GM08714 (cell line): ENCODE results near the gene GYPB.
"Not testable (repeated sequence)": the region's sequence is repeated elsewhere in the genome, so short reads cannot be mapped to it uniquely, and the experiment has no call there.

ENCODE experiments used
- H3K4me3 ChIP-seq: fragments of 200-500 bp; sonication (Bioruptor generic); 2 replicates; pipeline ENCODE4 v1.5.1; 2014; ENCODE audit warnings: mild to moderate bottlenecking, low read length, inconsistent platforms
- ZNF274 ChIP-seq: IDR thresholded peaks from 2 replicates; pipeline ENCODE4 v1.6.1; 2012; ENCODE audit warnings: mild to moderate bottlenecking, low read depth, low read length

GYPB gene

DNA sequence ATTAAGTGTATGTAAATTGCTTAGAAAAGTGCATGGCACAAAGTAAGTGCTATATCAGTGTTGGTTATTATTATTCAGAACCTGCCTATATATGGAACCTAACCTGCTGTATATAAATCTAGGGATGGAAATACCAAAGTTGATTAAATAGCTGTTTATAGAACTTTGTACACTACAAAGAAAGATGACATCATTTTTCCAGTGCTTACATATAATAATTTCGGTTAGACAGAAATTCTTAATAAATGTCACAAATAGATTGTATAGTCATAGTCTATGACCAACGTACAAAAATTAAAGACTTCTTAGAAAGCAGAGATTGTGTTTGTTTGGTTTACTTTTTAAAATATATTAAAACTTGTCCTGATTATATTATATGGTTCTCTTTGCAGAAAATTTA, 4.4 kb downstream of the GYPB start:
- H3K4me3 ChIP-seq: no peak overlapping the region
- no peak for TF ChIP-seq ZNF274

DNA sequence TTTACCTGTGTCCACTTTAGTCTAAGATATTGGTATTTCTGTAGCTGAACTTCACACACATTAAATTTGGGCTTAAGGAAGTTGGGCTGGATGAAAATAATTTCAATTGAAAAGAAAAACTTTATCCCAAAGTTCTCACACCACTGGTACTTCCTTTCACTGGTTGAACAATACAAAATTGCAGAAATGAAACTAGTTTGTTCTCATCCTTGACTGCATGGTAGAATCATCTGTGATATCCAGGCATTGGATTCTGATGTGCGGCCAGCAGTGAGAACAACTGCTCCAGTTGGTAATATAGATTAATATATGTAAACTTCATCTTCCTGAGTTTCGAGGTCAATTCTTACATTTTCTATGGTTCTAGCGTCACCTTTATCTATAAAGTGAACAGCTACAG, 10.6 kb downstream of the GYPB start:
- not testable (repeated sequence) for H3K4me3 ChIP-seq

DNA sequence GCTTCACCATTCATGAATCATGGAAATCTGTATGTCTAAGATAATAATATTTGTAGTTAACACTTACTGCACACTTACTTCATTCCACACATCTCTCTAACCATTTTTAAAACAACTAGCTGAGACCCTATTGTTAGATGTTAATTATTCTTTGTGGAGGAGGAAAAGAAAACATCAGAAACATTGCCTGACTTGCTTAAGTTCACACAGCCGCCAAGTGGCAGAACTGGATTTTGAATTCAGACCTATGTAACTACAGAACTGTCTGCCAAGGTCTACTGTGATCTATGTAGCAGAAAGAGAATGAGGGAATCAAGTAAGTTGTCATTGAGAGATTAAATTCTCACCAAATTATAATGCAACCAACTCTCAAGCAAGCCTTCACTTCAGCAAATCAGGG, 11.2 kb downstream of the GYPB start:
- H3K4me3 ChIP-seq: not testable (repeated sequence)

DNA sequence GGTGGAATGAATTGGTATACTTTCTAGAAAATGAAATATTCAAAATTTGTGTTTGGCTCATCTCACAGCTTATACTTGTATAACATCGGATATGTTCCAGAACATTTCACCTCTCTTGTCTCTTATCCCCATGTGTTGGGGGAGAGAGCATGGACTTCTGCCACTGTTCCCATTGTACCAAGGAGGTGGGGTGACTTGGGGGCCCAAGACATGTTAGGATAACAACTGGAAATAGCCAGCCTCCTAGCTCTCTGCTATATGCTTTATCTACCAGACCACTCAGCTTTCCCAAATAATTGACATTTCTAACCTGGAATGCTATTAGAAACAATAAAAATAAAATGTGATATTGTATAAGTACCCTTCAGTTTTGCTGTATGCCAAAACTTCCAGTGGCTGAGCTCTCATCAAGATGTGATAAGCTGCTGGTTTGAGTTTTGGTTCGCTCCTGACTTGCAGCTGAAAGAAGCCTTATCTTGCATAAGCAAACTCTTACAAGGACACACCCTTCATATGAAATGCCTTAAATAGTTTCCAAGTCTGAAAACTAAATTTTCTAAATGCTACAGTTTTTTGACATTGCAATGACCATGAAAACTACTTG, 12.9 kb downstream of the GYPB start:
- not testable (repeated sequence) for H3K4me3 ChIP-seq

DNA sequence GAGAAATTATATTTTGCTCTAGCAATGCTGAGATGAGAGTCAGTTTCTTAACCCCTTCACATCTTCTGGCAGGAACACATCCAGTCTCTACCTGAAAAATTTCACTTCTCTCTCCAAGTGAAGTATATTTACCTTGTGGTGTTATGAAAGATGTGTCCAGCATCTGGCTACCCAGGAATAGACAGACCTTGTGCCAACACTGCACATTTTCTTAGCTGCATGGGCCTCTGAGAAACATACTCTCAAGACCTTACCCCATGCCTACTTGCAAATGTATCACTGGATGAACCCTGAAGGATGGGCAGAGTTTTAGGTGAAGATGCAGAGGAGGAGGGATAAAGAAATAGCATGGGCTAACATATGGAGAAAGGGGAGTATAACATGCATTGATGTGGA, 13.6 kb downstream of the GYPB start:
- not testable (repeated sequence) for H3K4me3 ChIP-seq

DNA sequence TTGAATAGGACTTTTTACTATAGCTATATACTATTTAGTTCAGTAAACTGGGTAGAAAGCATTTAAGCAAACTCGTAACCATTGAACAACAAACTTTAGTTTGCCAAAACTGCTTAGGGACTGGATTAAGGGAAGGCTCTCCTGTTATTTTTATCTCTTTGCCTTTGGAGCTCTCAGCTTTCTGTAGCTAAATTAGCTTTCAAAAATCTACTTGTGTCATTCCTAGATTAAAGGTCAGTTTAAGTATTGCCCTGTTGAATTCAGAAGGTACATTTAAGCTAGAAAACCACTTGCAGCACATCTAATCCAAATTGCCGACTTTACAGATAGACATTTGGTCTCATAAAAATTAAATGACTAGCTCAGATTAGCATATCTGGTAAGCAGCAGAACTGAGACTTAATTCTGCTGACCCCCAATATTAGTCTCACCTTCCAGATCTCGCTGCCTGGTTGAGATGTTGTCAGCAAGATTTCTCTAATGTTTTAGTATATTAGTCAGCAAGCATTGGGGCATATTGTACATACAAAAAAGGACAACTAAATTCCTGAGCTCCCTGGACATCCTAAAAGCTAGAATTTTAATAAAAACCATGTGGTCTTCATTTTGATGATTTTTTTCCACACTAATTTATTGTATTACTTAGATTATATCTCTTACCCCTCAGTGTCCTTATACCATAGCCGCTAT, 14.2 kb downstream of the GYPB start:
- H3K4me3 ChIP-seq: not testable (repeated sequence)

DNA sequence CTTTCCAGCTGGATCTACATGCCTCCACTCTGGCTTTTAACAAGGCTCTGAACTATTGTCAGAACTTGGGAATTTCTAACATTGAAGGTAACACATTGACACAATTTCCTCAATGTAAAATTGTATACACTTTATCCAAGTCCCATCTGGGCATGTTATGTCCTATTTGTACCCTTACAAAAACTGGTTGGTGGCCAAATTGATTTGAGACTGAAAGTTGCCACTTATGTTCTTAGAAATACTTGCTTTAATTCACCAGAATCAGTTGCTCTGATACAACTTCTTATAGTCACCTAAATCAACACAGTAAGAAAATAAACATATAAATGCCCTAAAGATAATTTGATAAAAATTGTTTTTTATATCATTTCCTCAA, 15.3 kb downstream of the GYPB start:
- not testable (repeated sequence) for H3K4me3 ChIP-seq

DNA sequence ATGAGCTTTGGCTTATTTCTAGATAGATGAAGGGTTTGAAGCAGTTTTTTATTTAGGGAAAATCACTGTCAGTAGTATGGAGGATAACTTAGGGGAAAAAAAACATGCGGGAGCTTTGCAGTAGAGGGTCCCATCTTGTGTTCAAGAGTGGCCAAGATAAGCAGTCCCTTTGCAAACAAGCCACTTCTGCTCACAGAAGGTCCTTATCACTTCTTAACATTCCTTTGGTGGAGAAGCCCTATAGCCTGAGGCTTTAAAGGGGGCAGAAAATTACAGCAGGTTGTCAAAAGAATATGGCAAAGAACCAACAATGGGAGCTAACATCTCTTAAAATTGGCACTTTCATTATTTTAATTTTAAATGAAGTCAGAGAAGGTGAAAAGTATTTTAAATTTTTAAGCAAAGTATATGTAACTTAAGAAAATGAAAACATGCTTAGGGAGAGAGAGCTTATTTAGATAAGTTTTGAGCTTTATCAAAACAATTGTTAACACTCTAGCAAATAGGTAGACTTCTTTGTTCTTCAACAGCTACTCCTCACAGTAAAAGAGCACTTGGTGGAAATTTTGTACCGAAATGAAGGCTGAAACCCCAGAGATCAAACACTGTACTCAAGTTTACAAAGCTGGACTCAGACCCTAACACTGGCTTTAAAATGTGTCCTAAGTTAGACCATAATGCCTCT, 15.8 kb downstream of the GYPB start:
- not testable (repeated sequence) for H3K4me3 ChIP-seq

DNA sequence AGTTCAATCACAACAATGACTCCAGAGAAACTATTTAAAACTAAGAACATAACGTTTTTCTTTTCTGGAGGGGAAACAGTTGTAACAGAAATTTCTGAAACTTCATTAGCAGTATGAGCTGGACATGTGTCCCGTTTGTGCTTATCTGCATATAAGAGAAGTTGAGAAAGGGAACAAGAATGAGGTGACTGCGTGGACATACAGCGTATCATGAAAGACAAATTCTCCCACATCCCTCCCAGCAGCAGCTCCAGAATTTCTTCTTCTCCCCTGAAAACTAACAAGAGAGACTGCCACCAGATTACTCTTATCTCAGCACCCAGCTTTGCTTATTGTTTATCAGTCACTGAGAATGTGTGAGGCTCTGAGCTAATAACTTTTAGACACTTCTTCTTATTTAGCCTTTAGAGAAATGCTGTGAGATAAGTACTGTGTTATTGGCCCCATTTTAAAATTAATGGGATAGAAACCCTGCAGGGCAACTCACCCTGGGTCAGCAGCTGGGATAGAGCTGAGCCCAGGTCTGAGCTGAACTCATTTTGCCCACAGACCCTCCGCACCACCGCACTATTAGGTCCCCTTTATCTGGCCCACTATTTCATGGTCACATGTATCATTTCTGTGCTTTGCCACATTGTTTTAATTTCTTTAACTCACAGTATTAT, 18.7 kb downstream of the GYPB start:
- not testable (repeated sequence) for H3K4me3 ChIP-seq

DNA sequence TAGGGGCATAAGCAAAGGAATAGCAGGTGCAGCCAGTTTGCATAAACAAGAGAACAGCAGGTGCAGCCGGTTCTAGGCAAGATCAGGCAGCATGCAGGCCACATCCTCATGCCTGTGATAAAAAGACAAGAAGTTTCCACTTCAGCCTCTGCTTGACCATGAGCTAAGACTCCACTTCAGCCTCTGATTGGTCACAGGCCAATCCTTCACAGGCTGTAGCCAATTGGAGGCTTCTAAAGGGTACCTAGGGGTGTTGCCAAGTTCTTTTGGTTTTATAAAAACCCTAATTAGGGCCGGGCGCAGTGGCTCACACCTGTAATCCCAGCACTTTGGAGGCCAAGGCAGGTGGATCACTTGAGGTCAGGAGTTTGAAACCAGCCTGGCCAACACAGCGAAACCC, 23.0 kb downstream of the GYPB start:
- not testable (repeated sequence) for H3K4me3 ChIP-seq

DNA sequence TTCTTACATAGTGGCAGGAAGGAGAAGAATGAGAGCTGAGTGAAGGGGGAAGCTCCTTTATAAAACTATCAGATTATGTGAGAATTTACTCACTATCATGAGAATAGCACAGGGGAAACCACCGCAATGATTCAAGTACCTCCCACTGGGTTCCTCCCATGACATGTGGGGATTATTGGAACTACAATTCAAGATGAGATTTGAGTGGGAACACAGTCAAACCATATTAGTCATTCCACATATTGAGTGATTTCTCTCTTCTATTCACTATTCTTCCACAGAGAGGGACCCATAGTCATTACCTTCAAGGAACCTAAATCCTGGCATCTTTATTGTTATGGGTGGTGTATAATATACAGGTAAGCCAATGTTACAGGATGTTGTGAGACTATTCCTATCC, 27.4 kb downstream of the GYPB start:
- not testable (repeated sequence) for H3K4me3 ChIP-seq

DNA sequence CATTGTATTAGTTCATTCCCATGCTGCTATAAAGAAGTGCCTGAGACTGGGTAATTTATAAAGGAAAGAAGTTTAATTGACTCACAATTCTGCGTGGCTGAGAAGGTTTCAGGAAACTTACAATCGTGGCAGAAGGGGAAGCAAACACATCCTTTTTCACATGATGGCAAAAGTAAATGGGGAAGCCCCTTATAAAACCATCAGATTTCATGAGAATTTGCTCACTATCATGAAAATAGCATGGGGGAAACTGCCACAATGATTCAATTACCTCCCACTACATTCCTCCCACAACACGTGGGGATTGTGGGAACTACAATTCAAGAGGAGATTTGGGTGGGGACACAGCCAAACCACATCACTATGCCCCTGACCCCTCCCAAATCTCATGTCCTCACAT, 28.5 kb downstream of the GYPB start:
- not testable (repeated sequence) for H3K4me3 ChIP-seq

DNA sequence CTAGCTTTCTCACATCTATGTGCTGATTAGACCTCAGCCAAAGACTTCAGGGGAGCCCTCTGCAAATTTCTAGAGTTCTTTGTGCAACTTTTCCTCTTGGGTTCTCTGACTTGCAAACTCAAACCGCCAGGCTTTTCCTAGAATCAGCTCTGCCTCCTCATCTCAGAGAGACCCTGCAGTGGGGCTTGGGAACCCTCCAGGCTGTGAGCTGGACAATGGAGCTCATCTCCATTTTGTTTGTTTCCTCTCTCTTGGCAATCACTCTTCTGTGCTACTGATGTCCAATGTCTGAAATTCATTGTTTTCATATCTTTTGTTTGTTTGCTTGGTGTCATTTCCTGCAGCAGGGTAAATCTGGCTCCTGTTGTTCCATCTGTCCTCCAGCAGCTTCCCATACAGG, 33.0 kb downstream of the GYPB start:
- no peak overlapping the region for H3K4me3 ChIP-seq
- TF ChIP-seq ZNF274: no peak

DNA sequence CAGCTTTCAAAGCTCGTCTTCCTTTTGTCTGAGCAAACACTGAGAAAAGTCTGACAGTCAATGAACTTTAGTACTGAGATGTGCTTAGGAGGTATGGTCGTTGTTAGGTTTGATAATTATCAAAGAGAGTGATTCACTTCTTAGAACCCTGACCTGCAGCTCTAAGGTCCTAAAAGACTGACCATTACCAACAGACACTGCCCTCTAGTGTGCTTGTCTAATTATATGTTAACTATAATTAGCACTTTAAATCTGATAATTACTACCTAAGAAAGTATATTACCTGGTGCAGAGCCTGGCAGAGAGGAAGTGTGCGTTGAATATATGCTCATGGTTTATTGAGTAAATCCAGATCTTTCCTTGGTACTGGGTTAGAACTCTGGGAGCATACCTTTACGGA, 38.4 kb downstream of the GYPB start:
- not testable (repeated sequence) for H3K4me3 ChIP-seq

DNA sequence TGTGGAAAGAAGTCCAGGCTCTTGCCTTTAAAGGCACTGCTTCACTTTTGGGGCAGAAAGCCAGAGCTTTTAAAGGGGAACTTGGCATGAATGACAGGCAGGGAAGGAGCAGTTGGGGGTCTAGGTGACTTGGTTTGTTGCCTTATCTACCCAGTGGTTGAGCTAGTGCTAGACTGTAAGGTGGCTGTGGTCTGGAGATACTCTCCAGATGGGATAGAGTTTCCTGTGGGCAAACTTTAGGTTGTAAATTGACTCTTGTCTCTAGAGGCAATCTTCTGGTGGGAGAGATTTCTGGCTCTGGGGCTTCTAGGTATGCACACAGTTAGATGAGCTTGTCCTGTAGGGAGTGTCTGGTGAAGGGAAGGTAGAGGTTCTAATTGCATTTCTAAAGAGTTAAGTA, 43.7 kb downstream of the GYPB start:
- H3K4me3 ChIP-seq: not testable (repeated sequence)

DNA sequence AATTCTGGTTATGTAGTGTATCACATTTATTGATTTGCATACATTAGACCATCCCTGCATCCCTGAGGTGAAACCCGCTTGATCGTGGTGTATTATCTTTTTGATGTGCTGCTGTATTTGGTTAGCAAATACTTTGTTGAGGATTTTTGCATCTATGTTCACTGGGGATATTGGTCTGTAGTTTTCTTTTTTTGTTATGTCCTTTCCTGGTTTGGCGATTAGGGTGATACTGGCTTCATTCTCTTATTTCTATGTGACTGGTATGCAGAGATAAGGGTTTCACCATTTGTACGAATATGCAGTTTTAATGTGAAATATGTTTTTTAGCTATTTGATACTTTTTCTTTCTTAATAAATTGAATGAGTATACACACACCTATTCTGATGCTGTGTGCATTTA, 45.2 kb downstream of the GYPB start:
- not testable (repeated sequence) for H3K4me3 ChIP-seq
